K562 (cell line): Measurements from ENCODE around the gene TET2. TPM values are rescaled to one million over a fixed set of nuclear protein-coding genes. Genes with fewer than 3 reads are reported as not detected.

Experiments used
- ATAC-seq: fragments of 200-7000 bp; cut with Tn5 transposase; 3 replicates; pipeline ENCODE4 v1.9.1; 2020; ENCODE audit warnings: moderate library complexity
- BruUV-seq: library from RNA; stranded (reverse); fragments of 400-500 nt; replicated peaks from 2 replicates; lab custom pipeline; 2021; lab: Mats Ljungman, UMichigan
- CTCF ChIA-PET: fragments of 300-600 bp; formaldehyde crosslinking; extraction: SDS; loops from one replicate; lab custom pipeline; 2021; ENCODE audit warnings: low intra/inter-chr PET ratio; lab: Yijun Ruan, JAX
- POLR2A ChIA-PET: fragments of 300-600, 350-650 bp; sonication (Branson Sonifier 250); formaldehyde crosslinking; extraction: SDS; loops from one replicate; lab custom pipeline; 2021; ENCODE audit warnings: antibody characterized with exemption, inconsistent platforms; lab: Yijun Ruan, JAX
- DNase-seq, 4 experiments: peaks; one replicate each; pipeline versions ENCODE4 v3.0.0 to v3.0.0-alpha.2; 2011 to 2018; ENCODE audit warnings: low spot score in 3 of 4, mixed read lengths in 3 of 4; ENCODE audit errors: extremely low read depth in 1 of 4
- FAIRE-seq: peaks from 2 replicates; lab custom pipeline; 2011; peaks lifted over from hg19 to GRCh38; lab: Jason Lieb, UNC
- H2AFZ ChIP-seq: 2 replicates; pipeline ENCODE4 v1.6.0; 2011; ENCODE audit warnings: low read depth, low read length, control low read depth, inconsistent platforms
- H3K27ac ChIP-seq: fragments of 200-600 bp; 3 replicates; pipeline ENCODE4 v1.8.0; 2011; ENCODE audit warnings: low read depth, mild to moderate bottlenecking, control low read depth, inconsistent platforms, low read length, moderate library complexity, mixed read lengths; ENCODE audit errors: extremely low read depth
- H3K27me3 ChIP-seq, 2 experiments: fragments of 300-600 bp in 1 of 2; 2 replicates in 1 of 2; 3 replicates in 1 of 2; pipeline versions ENCODE4 v1.6.0 to v1.8.0; 2011; ENCODE audit warnings: inconsistent platforms in 2 of 2, low read length in 2 of 2, mild to moderate bottlenecking in 1 of 2, mixed read lengths in 1 of 2, moderate library complexity in 1 of 2; ENCODE audit not compliant: control insufficient read depth in 2 of 2, insufficient read depth in 2 of 2
- H3K36me3 ChIP-seq: fragments of 300-600 bp; 3 replicates; pipeline ENCODE4 v1.8.0; 2011; ENCODE audit warnings: mild to moderate bottlenecking, low read length, inconsistent platforms; ENCODE audit not compliant: control insufficient read depth, insufficient read depth
- H3K4me1 ChIP-seq, 2 experiments: fragments of 200-600 bp in 1 of 2; replicated peaks in 1 of 2; 2 replicates in 1 of 2; 3 replicates in 1 of 2; pipeline versions ENCODE4 v1.5.1 to v1.8.0; 2011; ENCODE audit warnings: inconsistent platforms in 2 of 2, low read length in 2 of 2, mild to moderate bottlenecking in 1 of 2, mixed read lengths in 1 of 2, moderate library complexity in 1 of 2; ENCODE audit not compliant: control insufficient read depth in 2 of 2, insufficient read depth in 2 of 2
- H3K4me2 ChIP-seq: 2 replicates; pipeline ENCODE4 v1.6.1; 2011; ENCODE audit warnings: low read length, control low read depth, inconsistent platforms, mixed read lengths; ENCODE audit not compliant: insufficient read depth
- H3K4me3 ChIP-seq: fragments of 200-600 bp; sonication (generic), shearing (Covaris generic); 2 replicates; pipeline ENCODE4 v1.5.1; 2016; ENCODE audit warnings: control low read depth, inconsistent platforms
- H3K79me2 ChIP-seq: fragments of 200-600 bp; 3 replicates; pipeline ENCODE4 v1.8.0; 2011; ENCODE audit warnings: low read length, inconsistent platforms; ENCODE audit not compliant: control insufficient read depth, insufficient read depth
- H3K9ac ChIP-seq, 2 experiments: 2 replicates each; pipeline versions ENCODE4 v1.6.0 to v1.6.1; 2011; ENCODE audit warnings: low read depth in 2 of 2, low read length in 2 of 2, control low read depth in 1 of 2, inconsistent platforms in 1 of 2, mild to moderate bottlenecking in 1 of 2, mixed read lengths in 1 of 2; ENCODE audit not compliant: insufficient read depth in 1 of 2
- H3K9me1 ChIP-seq: one replicate; pipeline ENCODE4 v1.6.0; 2011; ENCODE audit warnings: inconsistent platforms, mild to moderate bottlenecking, low read length, moderate library complexity; ENCODE audit not compliant: control insufficient read depth, insufficient read depth
- H3K9me3 ChIP-seq: replicated peaks from 2 replicates; pipeline ENCODE4 v1.5.1; 2011; ENCODE audit warnings: low read depth, low read length, inconsistent platforms; ENCODE audit not compliant: control insufficient read depth, insufficient read depth
- H4K20me1 ChIP-seq: replicated peaks from 2 replicates; pipeline ENCODE4 v1.6.1; 2011; ENCODE audit warnings: low read length, inconsistent platforms, mixed read lengths; ENCODE audit not compliant: control insufficient read depth, insufficient read depth
- CBFA2T2 ChIP-seq: fragments of 450-650 bp; conservative IDR thresholded peaks from 2 replicates; pipeline ENCODE4 v1.6.1; 2017; ENCODE audit warnings: mild to moderate bottlenecking
- DMBX1 ChIP-seq: fragments of 250-450 bp; sonication (Bioruptor Pico); IDR thresholded peaks from 2 replicates; pipeline ENCODE4 v1.8.0; 2022; ENCODE audit warnings: inconsistent platforms, mild to moderate bottlenecking, moderate library complexity, borderline replicate concordance
- NFIC ChIP-seq: fragments of 450-650 bp; IDR thresholded peaks from 2 replicates; pipeline ENCODE4 v1.6.1; 2017; ENCODE audit warnings: mild to moderate bottlenecking, inconsistent platforms
- NFIX ChIP-seq: fragments of 250-450 bp; sonication (Bioruptor Pico); IDR thresholded peaks from 2 replicates; pipeline ENCODE4 v1.4.0; 2020; ENCODE audit warnings: low read depth, mild to moderate bottlenecking, moderate library complexity
- UBTF ChIP-seq, 2 experiments: IDR thresholded peaks; 2 replicates each; pipeline ENCODE4 v1.6.1; 2012; ENCODE audit warnings: improper control_type of control experiment in 2 of 2, low read depth in 2 of 2, low read length in 2 of 2, borderline replicate concordance in 1 of 2
- ZNF239 ChIP-seq: fragments of 250-450 bp; sonication (Bioruptor Pico); IDR thresholded peaks from 2 replicates; pipeline ENCODE4 v1.4.0; 2020; ENCODE audit warnings: mild to moderate bottlenecking
- ZNF263 ChIP-seq: sonication (generic); formaldehyde crosslinking; IDR thresholded peaks from 2 replicates; pipeline ENCODE4 v1.8.0; 2022; ENCODE audit warnings: mild to moderate bottlenecking, missing genetic modification reagents, borderline replicate concordance
- ZNF518B ChIP-seq: fragments of 250-450 bp; sonication (Bioruptor Pico); IDR thresholded peaks from 2 replicates; pipeline ENCODE4 v1.5.0; 2021; ENCODE audit warnings: mild to moderate bottlenecking, moderate library complexity
- WGBS: fragments of 100-300 bp; shearing (Covaris generic); methylation state at CpG from one replicate; pipeline ENCODE4 v1.1.6; 2016; ENCODE audit warnings: low coverage, mixed read lengths; ENCODE audit not compliant: insufficient coverage; ENCODE audit errors: missing lambda C conversion rate; 5-methylcytosine and 5-hydroxymethylcytosine counted together
- in situ Hi-C: fragments of 300-500 bp; cut with MboI; formaldehyde crosslinking; loops from 4 replicates; pipeline ENCODE4 v1.15.0; 2018; ENCODE audit warnings: inconsistent platforms, mixed read lengths
- intact Hi-C: fragments of 100-400 bp; cut with micrococcal nuclease; formaldehyde crosslinking; loops from 2 replicates; pipeline ENCODE4 v1.14.2; 2022
- polyA plus RNA-seq, 8 experiments: library from polyadenylated mRNA; depleted of rRNA in 4 of 8; stranded (reverse) in 5 of 8; unstranded in 3 of 8; fragments of >200 nt; fragmentation: Nextera tagmentation in 2 of 8; fragmentation: Illumina TruSeq in 1 of 8; extraction: Ambion mirVana in 2 of 8; extraction: Trizol in 1 of 8; gene quantifications; 2 replicates each; pipeline versions ENCODE4 v1.2.1 to v1.2.3, GENCODE V29; 2011 to 2014; ENCODE audit warnings: inconsistent platforms in 1 of 8, missing spikeins in 1 of 8
- total RNA-seq, 7 experiments: library from RNA; depleted of rRNA in 6 of 7; stranded (reverse); fragments of >200 nt in 6 of 7; fragmentation: Illumina TruSeq in 2 of 7; extraction: Trizol in 2 of 7; gene quantifications; 2 replicates each; pipeline versions ENCODE4 v1.2.1 to v1.2.3, GENCODE V29; 2011 to 2021; ENCODE audit warnings: low replicate concordance in 1 of 7

Gene TET2
- total and polyA plus RNA-seq, 9 of the 15 experiments (the other 6 are each of a cell fraction or from before 2014, with no cell fraction given), result 0.80 to 11.1 (median 4.9) TPM

GRCh38 chr4:105273230-105273629, 126.6 kb downstream of the TET2 start:
- Histone ChIP-seq H3K9me3 (no peaks in the 10 kb centered on the region), H3K9ac (no peak overlapping the region), H3K27me3 (no peaks in the 10 kb centered on the region), H3K27ac (no peak overlapping the region), H2AFZ (no peak overlapping the region), H4K20me1 (no peaks in the 10 kb centered on the region), H3K4me3 (no peak overlapping the region), H3K4me2 (no peak overlapping the region), H3K4me1 (no peaks in the 10 kb centered on the region), H3K9me1 (no peaks in the 10 kb centered on the region), H3K79me2 (no peaks in the 10 kb centered on the region), H3K36me3 (peaks cover 25% of the 10 kb centered on the region)
- TF ChIP-seq NFIX (CRISPR knock-in tag), result peak; percentile 77
- TF ChIP-seq ZNF239 (CRISPR knock-in tag), result no peak
- TF ChIP-seq ZNF263, result no peak
- peak; percentile 93 for TF ChIP-seq NFIC
- no peak for TF ChIP-seq ZNF518B (CRISPR knock-in tag)
- TF ChIP-seq DMBX1, result no peak
- TF ChIP-seq CBFA2T2, result no peak
- no peak for TF ChIP-seq UBTF (IDR thresholded peaks at IDR 0.05; ENCODE audit: borderline replicate concordance in 1 of 2, low read depth in 2 of 2, low read length in 2 of 2)
- no TSS peak for BruUV-seq
- CTCF ChIA-PET, result no interaction called here
- no peak for DNase-seq
- in situ Hi-C loops (no loop called here), intact Hi-C loops (no loop called here)
- ATAC-seq, result no peak
- POLR2A ChIA-PET, result no interaction called here
- 100% methylated on average over 1 of the region's 1 CpG for WGBS
- no peak for FAIRE-seq
